NCI-H1436 treated with DMSO at 0.1 percent for 48 hours (cell line): Measurements from ENCODE around the gene DUSP14.

Source experiments
- DNase-seq: peaks from one replicate; lab custom pipeline; 2025; lab: John Stamatoyannopoulos, UW

Gene DUSP14

DNA sequence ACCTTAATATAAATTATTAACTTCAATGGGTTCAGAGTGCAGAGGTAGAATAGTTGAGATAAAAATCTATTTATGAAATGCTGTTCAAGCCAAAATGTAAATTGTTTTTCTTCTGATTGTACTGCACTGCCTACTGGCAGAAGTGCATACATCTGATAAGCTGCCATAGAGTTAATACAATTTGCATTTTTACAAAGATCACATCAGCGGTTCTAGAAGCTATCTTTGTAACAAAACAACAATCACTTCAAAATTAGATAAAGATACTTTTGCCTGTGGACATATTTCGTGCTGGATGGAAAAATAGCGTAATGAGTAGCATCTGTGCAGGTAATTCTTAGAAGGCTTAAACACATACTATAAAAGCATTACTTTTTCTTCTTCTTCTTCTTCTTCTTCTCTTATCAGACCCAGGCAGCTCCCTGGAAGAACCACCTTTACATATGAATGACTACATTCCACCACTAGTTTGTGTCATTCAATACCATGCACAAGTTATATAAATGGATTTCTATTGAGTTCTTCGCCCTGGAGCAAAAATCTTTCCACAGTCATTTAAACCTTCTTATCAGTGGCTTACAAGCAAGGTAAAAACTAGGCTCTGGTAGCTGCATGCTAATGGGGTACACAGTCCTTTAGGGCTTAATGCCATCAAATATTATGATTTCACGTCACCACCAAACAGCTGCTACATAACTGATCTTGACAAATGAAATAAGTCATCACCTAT, 72.5 kb downstream of the DUSP14 start:
- DNase-seq: no peak
